ENCODE data around the gene AADACL4. TPM values are rescaled to one million over a fixed set of nuclear protein-coding genes. Genes with fewer than 3 reads are reported as not detected.
A peak's percentile ranks its signal among the peaks of the same experiment; 100 is the strongest.

Gene AADACL4
- polyA plus RNA-seq, 2 donors = not detected

DNA sequence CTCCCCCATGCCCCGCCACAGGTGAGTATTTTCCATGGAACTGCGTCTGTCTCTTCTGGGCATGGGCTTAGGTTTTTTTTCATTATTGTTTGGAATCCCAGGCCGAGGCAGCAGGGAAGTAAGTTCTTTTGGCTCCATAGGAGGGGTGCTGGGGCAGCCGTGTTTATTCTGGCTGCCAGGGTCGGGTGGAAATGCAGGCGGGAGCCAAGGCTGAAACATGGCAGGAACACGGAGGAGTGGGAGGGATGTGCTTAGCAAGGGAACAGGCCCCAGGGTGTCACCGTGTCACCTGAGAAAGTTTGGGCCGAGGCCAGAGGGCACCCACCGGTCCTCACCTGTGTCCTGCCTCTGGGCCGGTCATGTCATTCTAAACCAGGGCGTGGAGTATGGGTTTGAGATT, 21.4 kb upstream of the AADACL4 start:
- 39 to 41% methylated on average over 12 of the region's 12 CpGs for WGBS, 2 donors
- Histone ChIP-seq H3K9me3 (ENCODE audit: control insufficient read depth in 2 of 2, insufficient read depth in 1 of 2, low read depth in 1 of 2, low read length in 1 of 2) (no peaks in the 10 kb centered on the region), H3K27ac (ENCODE audit: low read depth in 2 of 2, low read length in 1 of 2) (peak overlapping the region; percentile 16 to 67), H3K27me3 (ENCODE audit: control insufficient read depth in 1 of 2, insufficient read depth in 2 of 2, low read length in 2 of 2) (no peaks in the 10 kb centered on the region), H3K4me1 (ENCODE audit: control insufficient read depth in 2 of 2, insufficient read depth in 2 of 2, low read length in 1 of 2) (peaks cover 8 to 11% of the 10 kb centered on the region in 2 donors), H3K4me3 (ENCODE audit: low read depth in 1 of 2, low read length in 2 of 2) (no peak overlapping the region), H3K36me3 (ENCODE audit: control insufficient read depth in 2 of 2, insufficient read depth in 2 of 2, low read length in 1 of 2) (no peaks in the 10 kb centered on the region)

- no peak overlapping the region for H3K27ac ChIP-seq (ENCODE audit: low read depth in 2 of 2, low read length in 1 of 2)
- no peaks in the 10 kb centered on the region for H3K27me3 ChIP-seq (ENCODE audit: control insufficient read depth in 1 of 2, insufficient read depth in 2 of 2, low read length in 2 of 2)
- no peaks in the 10 kb centered on the region for H3K9me3 ChIP-seq (ENCODE audit: control insufficient read depth in 2 of 2, insufficient read depth in 1 of 2, low read depth in 1 of 2, low read length in 1 of 2)
- WGBS, 2 donors = 90 to 92% methylated on average over 6 of the region's 6 CpGs
- no peak overlapping the region for H3K4me3 ChIP-seq (ENCODE audit: low read depth in 1 of 2, low read length in 2 of 2)
- H3K4me1 ChIP-seq (ENCODE audit: control insufficient read depth in 2 of 2, insufficient read depth in 2 of 2, low read length in 1 of 2) = peaks cover 4 to 6% of the 10 kb centered on the region in 2 donors
- no peaks in the 10 kb centered on the region for H3K36me3 ChIP-seq (ENCODE audit: control insufficient read depth in 2 of 2, insufficient read depth in 2 of 2, low read length in 1 of 2)
Observed at GRCh38 chr1:12625276-12625675, 18.6 kb upstream of the AADACL4 start.

- no peaks in the 10 kb centered on the region for H3K36me3 ChIP-seq (ENCODE audit: control insufficient read depth in 2 of 2, insufficient read depth in 2 of 2, low read length in 1 of 2)
- H3K4me1 ChIP-seq (ENCODE audit: control insufficient read depth in 2 of 2, insufficient read depth in 2 of 2, low read length in 1 of 2) = peaks cover 0 to 6% of the 10 kb centered on the region in 2 donors
- H3K4me3 ChIP-seq (ENCODE audit: low read depth in 1 of 2, low read length in 2 of 2) = no peak overlapping the region
- 46 to 50% methylated on average over 4 of the region's 4 CpGs for WGBS, 2 donors
- H3K27ac ChIP-seq (ENCODE audit: low read depth in 2 of 2, low read length in 1 of 2) = no peak overlapping the region
- H3K27me3 ChIP-seq (ENCODE audit: control insufficient read depth in 1 of 2, insufficient read depth in 2 of 2, low read length in 2 of 2) = no peaks in the 10 kb centered on the region
- H3K9me3 ChIP-seq (ENCODE audit: control insufficient read depth in 2 of 2, insufficient read depth in 1 of 2, low read depth in 1 of 2, low read length in 1 of 2) = no peaks in the 10 kb centered on the region
Observed at GRCh38 chr1:12626888-12627287, 17.0 kb upstream of the AADACL4 start.

GRCh38 chr1:12627296-12627695, 16.6 kb upstream of the AADACL4 start:
- Histone ChIP-seq H3K4me1 (ENCODE audit: control insufficient read depth in 2 of 2, insufficient read depth in 2 of 2, low read length in 1 of 2) (peaks cover 0 to 6% of the 10 kb centered on the region in 2 donors), H3K4me3 (ENCODE audit: low read depth in 1 of 2, low read length in 2 of 2) (no peak overlapping the region), H3K36me3 (ENCODE audit: control insufficient read depth in 2 of 2, insufficient read depth in 2 of 2, low read length in 1 of 2) (no peaks in the 10 kb centered on the region), H3K27me3 (ENCODE audit: control insufficient read depth in 1 of 2, insufficient read depth in 2 of 2, low read length in 2 of 2) (no peaks in the 10 kb centered on the region), H3K27ac (ENCODE audit: low read depth in 2 of 2, low read length in 1 of 2) (no peak overlapping the region), H3K9me3 (ENCODE audit: control insufficient read depth in 2 of 2, insufficient read depth in 1 of 2, low read depth in 1 of 2, low read length in 1 of 2) (no peaks in the 10 kb centered on the region)
- WGBS, 2 donors = 59 to 68% methylated on average over 5 of the region's 5 CpGs

GRCh38 chr1:12629511-12629956, 14.4 kb upstream of the AADACL4 start:
- WGBS, 2 donors = 80 to 93% methylated on average over 1 of the region's 1 CpG
- Histone ChIP-seq H3K4me3 (ENCODE audit: low read depth in 1 of 2, low read length in 2 of 2) (no peak overlapping the region), H3K27ac (ENCODE audit: low read depth in 2 of 2, low read length in 1 of 2) (no peak overlapping the region), H3K9me3 (ENCODE audit: control insufficient read depth in 2 of 2, insufficient read depth in 1 of 2, low read depth in 1 of 2, low read length in 1 of 2) (no peaks in the 10 kb centered on the region), H3K36me3 (ENCODE audit: control insufficient read depth in 2 of 2, insufficient read depth in 2 of 2, low read length in 1 of 2) (no peaks in the 10 kb centered on the region), H3K4me1 (ENCODE audit: control insufficient read depth in 2 of 2, insufficient read depth in 2 of 2, low read length in 1 of 2) (no peaks in the 10 kb centered on the region), H3K27me3 (ENCODE audit: control insufficient read depth in 1 of 2, insufficient read depth in 2 of 2, low read length in 2 of 2) (no peaks in the 10 kb centered on the region)

DNA sequence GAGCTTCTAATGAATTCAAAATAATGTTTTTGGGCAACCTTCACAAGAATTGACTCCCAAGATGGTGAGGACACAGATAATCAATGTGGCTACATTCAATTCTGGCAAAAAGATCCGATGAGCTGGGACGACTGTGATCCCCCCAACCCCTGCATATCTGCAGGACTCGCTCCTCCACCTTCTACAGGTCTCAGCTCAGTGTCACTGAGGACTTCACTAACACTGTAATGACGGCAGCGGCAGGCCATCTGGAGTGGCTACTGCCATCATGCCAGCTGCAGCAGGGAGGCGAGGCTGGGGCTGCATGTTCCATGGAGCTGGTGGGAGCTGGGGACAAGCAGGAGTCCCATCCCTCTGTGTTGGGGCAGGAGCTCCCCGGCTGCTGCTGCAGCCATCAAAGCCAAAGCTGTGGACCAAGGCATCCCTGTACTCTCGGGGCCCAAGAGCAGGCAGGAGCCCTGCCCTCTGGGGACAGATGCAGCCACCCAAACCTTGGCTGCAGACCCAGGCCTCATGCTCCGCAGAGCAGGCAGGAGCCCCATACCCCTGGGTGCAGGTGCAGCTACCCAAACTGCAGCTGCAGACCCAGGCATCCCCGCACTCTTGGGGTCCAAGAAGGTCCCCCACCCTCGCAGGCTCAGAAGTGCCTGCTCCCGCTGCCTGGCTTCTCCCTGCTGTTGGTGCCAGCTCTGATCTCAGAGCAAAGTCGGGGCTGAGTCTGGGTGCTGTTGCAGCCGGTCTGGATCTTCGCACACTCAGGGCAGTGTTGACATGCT, 13.7 kb upstream of the AADACL4 start:
- Histone ChIP-seq H3K9me3 (ENCODE audit: control insufficient read depth in 2 of 2, insufficient read depth in 1 of 2, low read depth in 1 of 2, low read length in 1 of 2) (no peaks in the 10 kb centered on the region), H3K36me3 (ENCODE audit: control insufficient read depth in 2 of 2, insufficient read depth in 2 of 2, low read length in 1 of 2) (no peaks in the 10 kb centered on the region), H3K4me1 (ENCODE audit: control insufficient read depth in 2 of 2, insufficient read depth in 2 of 2, low read length in 1 of 2) (no peaks in the 10 kb centered on the region), H3K27ac (ENCODE audit: low read depth in 2 of 2, low read length in 1 of 2) (no peak overlapping the region), H3K4me3 (ENCODE audit: low read depth in 1 of 2, low read length in 2 of 2) (no peak overlapping the region), H3K27me3 (ENCODE audit: control insufficient read depth in 1 of 2, insufficient read depth in 2 of 2, low read length in 2 of 2) (no peaks in the 10 kb centered on the region)
- WGBS, 2 donors = 86 to 87% methylated on average over 15 of the region's 15 CpGs

DNA sequence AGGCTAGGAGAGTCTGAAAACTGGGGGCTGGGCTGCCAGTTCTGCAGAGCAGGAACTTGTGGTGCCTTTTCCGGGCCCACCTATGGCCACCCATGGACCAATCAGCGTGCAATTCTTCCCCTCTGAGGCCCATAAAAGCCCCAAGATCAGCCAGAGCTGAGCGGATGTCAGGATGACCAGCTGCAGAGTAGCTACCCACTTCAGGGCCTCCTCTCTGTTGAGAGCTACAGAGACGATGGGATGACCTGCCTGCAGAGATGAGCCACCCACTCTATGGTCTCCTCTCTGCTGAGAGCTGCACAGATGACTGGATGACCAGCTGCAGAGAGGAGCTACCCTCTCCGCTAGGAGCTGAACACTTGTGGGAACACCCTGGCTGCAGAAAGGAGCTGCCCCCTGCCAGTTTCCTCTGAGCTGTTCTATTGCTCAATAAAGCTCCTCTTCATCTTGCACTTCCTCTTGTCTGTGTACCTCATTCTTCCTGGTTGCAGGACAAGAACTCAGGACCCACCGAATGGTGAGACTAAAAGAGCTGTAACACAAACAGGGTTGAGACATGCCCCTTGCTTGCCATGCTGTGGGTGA, 12.8 kb upstream of the AADACL4 start:
- H3K27me3 ChIP-seq (ENCODE audit: control insufficient read depth in 1 of 2, insufficient read depth in 2 of 2, low read length in 2 of 2) = no peaks in the 10 kb centered on the region
- no peak overlapping the region for H3K27ac ChIP-seq (ENCODE audit: low read depth in 2 of 2, low read length in 1 of 2)
- WGBS, 2 donors = 73 to 81% methylated on average over 6 of the region's 6 CpGs
- no peaks in the 10 kb centered on the region for H3K4me1 ChIP-seq (ENCODE audit: control insufficient read depth in 2 of 2, insufficient read depth in 2 of 2, low read length in 1 of 2)
- H3K36me3 ChIP-seq (ENCODE audit: control insufficient read depth in 2 of 2, insufficient read depth in 2 of 2, low read length in 1 of 2) = no peaks in the 10 kb centered on the region
- H3K4me3 ChIP-seq (ENCODE audit: low read depth in 1 of 2, low read length in 2 of 2) = no peak overlapping the region
- no peaks in the 10 kb centered on the region for H3K9me3 ChIP-seq (ENCODE audit: control insufficient read depth in 2 of 2, insufficient read depth in 1 of 2, low read depth in 1 of 2, low read length in 1 of 2)

- Histone ChIP-seq H3K27me3 (ENCODE audit: control insufficient read depth in 1 of 2, insufficient read depth in 2 of 2, low read length in 2 of 2) (no peaks in the 10 kb centered on the region), H3K36me3 (ENCODE audit: control insufficient read depth in 2 of 2, insufficient read depth in 2 of 2, low read length in 1 of 2) (no peaks in the 10 kb centered on the region), H3K9me3 (ENCODE audit: control insufficient read depth in 2 of 2, insufficient read depth in 1 of 2, low read depth in 1 of 2, low read length in 1 of 2) (no peaks in the 10 kb centered on the region), H3K27ac (ENCODE audit: low read depth in 2 of 2, low read length in 1 of 2) (no peak overlapping the region), H3K4me1 (ENCODE audit: control insufficient read depth in 2 of 2, insufficient read depth in 2 of 2, low read length in 1 of 2) (no peaks in the 10 kb centered on the region), H3K4me3 (ENCODE audit: low read depth in 1 of 2, low read length in 2 of 2) (no peak overlapping the region)
- WGBS, 2 donors = 79% methylated on average over 8 of the region's 8 CpGs
Observed at GRCh38 chr1:12631571-12631970, 12.3 kb upstream of the AADACL4 start.

GRCh38 chr1:12634156-12634555, 9.7 kb upstream of the AADACL4 start:
- H3K4me1 ChIP-seq (ENCODE audit: control insufficient read depth in 2 of 2, insufficient read depth in 2 of 2, low read length in 1 of 2) = no peaks in the 10 kb centered on the region
- H3K27ac ChIP-seq (ENCODE audit: low read depth in 2 of 2, low read length in 1 of 2) = no peak overlapping the region
- WGBS, 2 donors = 66 to 72% methylated on average over 8 of the region's 8 CpGs
- H3K36me3 ChIP-seq (ENCODE audit: control insufficient read depth in 2 of 2, insufficient read depth in 2 of 2, low read length in 1 of 2) = no peaks in the 10 kb centered on the region
- no peaks in the 10 kb centered on the region for H3K27me3 ChIP-seq (ENCODE audit: control insufficient read depth in 1 of 2, insufficient read depth in 2 of 2, low read length in 2 of 2)
- H3K4me3 ChIP-seq (ENCODE audit: low read depth in 1 of 2, low read length in 2 of 2) = no peak overlapping the region
- peaks cover 0 to 5% of the 10 kb centered on the region in 2 donors for H3K9me3 ChIP-seq (ENCODE audit: control insufficient read depth in 2 of 2, insufficient read depth in 1 of 2, low read depth in 1 of 2, low read length in 1 of 2)

All from esophagus (tissue), 2 donors.